Coronary artery (tissue), 2 donors: Measurements from ENCODE around the gene RSF1.

Source experiments
- DNase-seq: peaks from one replicate; pipeline ENCODE4 v3.0.0-alpha.2; 2017; ENCODE audit warnings: low spot score
- H3K27ac ChIP-seq, 2 donors: fragments of 200-600 bp; sonication (generic); one replicate each; pipeline ENCODE4 v1.5.1; 2016 to 2019
- H3K4me3 ChIP-seq: fragments of 200-600 bp; sonication (generic); 2 replicates; pipeline ENCODE4 v1.5.1; 2016; ENCODE audit warnings: mild to moderate bottlenecking, moderate library complexity
- TF ChIP-seq, protein P1 (sequence below): fragments of 200-600 bp; sonication (generic); IDR thresholded peaks from one replicate; pipeline ENCODE4 v1.5.1; 2019; ENCODE audit warnings: antibody characterized with exemption

RSF1 gene

DNA sequence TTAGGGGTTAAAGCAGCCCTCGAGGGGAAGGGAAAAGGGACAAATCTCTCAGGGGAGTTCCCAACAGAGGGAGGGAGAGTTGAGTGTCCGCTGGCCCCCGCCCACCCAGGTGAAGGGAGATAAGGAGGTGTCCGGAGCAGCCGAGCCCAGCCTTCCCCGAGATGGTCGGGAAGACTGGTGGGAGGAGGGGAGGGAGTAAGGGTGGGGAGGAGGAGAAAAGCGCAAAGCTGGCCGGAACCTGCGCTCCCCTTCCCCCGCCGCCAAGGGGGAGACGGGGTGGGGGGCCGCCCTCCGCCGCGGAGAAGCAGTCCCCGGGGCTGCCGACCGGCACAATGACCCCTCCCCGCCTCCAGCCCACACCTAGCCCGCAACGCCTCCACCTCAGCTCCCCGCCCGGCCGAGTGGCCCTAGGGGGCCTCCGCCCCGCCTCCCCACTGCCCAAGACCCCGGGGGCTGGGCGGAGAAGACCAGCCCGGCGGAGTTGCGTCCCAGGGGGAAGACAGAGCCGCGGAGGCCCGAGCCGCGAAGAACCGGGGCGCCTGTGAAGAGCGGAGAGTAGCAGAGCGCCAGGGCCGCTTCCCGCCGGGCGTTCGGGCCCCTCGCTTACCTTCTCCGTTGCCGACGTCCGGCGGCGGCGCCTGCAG, 479 bp downstream of the RSF1 start:
- Histone ChIP-seq H3K27ac (peak overlapping the region; percentile 97 to 99), H3K4me3 (peak overlapping the region; percentile 97)
- TF ChIP-seq, protein P1, sequence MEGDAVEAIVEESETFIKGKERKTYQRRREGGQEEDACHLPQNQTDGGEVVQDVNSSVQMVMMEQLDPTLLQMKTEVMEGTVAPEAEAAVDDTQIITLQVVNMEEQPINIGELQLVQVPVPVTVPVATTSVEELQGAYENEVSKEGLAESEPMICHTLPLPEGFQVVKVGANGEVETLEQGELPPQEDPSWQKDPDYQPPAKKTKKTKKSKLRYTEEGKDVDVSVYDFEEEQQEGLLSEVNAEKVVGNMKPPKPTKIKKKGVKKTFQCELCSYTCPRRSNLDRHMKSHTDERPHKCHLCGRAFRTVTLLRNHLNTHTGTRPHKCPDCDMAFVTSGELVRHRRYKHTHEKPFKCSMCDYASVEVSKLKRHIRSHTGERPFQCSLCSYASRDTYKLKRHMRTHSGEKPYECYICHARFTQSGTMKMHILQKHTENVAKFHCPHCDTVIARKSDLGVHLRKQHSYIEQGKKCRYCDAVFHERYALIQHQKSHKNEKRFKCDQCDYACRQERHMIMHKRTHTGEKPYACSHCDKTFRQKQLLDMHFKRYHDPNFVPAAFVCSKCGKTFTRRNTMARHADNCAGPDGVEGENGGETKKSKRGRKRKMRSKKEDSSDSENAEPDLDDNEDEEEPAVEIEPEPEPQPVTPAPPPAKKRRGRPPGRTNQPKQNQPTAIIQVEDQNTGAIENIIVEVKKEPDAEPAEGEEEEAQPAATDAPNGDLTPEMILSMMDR, result no peak
- DNase-seq, result peak; percentile 76

DNA sequence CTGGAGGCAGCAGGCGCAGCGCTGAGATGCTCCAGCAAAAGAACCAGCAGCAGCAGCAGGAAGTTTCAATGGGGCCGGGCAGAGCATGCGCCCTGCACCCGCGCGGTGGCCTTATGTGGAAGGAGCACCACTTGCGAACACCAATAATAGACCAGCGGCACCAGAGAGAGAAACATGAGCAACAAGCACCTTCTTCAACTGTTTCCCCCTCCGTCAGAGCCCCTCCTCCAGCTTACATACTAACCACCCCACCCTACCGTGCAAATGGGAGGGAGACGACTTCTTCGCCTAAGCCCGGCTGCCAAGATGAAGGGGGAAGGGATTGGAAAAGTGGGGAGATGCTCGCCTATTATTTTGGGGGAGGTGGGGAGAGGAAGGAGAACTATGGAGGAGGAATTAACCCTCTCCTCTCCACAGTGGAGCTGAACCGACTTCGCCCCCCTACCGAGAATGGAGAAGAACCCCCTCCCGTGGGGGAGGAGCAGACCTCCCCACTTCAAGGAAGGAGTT, 1.1 kb downstream of the RSF1 start:
- TF ChIP-seq, protein P1, result no peak
- Histone ChIP-seq H3K27ac (peak overlapping the region; percentile 97 to 99), H3K4me3 (peak overlapping the region; percentile 97)
- peak; percentile 89 for DNase-seq

DNA sequence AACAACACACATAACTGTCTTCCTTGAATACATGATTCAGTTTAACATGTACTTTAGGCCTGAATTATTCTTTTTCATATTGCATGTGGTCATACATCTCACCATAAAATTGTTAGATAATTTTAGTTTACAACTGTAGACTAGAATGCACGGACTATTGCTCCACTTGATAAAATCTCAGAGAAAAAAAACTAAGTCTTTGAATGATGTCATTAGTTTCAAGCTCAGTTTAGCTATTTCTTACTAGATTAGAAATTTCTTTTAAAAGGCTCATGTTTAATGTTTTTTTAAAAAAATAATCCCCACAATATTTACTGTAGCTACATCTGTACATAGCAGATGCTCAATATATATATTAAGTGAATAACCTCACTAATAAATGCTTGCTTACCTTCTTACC, 5.1 kb downstream of the RSF1 start:
- no peak overlapping the region for H3K27ac ChIP-seq
- H3K4me3 ChIP-seq, result no peak overlapping the region
- TF ChIP-seq, protein P1, result no peak
- no peak for DNase-seq

DNA sequence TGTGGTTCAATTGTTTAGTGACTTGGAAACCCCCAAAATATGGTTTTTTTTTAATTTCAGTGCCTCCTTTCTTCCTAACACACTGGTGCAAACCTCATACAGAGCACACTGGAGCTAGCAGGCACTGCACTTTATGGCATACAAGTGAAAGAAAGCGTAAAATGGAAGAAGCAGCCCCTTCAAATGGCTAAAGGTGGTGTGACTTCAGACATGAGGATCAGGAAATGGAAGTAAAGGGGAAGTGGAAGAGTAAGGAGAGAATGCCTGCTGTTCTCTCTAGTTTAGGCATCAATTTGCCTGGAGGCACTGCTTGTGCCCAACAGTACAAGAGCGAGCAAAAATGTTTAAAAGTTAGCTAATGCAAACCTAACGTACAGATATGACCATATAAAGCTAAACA, 5.7 kb downstream of the RSF1 start:
- DNase-seq, result no peak
- no peak overlapping the region for H3K4me3 ChIP-seq
- H3K27ac ChIP-seq, result no peak overlapping the region
- TF ChIP-seq, protein P1, result no peak

DNA sequence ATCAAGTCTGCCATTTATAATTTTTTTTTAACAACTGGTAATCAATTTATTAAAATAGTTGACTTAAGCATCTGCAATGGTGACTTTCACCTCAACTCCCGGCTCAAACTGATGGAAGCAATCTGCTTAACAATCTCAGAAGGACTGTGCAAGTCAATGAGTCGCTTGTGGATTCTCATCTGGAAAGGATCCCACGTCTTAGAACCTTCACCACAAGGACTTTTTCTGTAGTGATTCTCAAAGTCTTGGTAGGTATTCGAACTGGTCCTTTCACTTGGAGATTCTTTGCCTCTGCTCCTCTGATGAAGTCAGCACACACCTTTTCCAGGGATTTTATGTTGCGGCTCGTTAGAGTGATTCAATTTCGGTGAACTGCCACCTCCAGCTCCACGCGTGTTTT, 7.3 kb downstream of the RSF1 start:
- no peak overlapping the region for H3K4me3 ChIP-seq
- no peak for DNase-seq
- no peak overlapping the region for H3K27ac ChIP-seq
- TF ChIP-seq, protein P1, result no peak

DNA sequence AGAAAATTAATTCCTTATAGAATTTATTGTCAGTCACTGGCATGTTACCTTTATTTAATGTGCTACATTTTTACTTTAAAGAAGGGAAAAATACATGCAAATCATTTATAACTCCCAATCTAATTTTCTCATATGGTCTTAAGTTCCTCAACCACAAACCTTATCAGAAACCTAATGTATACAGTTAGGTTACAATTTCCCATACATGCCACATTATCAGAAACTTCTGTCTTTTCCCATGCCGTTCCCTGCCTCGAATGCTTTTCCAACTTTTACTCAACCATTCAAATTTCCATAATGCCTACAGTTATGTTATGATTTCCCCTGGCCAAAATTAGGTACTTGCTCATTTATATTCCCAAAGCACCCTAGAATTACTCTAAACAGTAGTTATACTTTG, 13.5 kb downstream of the RSF1 start:
- no peak overlapping the region for H3K27ac ChIP-seq
- DNase-seq, result no peak
- no peak overlapping the region for H3K4me3 ChIP-seq
- TF ChIP-seq, protein P1, result no peak

DNA sequence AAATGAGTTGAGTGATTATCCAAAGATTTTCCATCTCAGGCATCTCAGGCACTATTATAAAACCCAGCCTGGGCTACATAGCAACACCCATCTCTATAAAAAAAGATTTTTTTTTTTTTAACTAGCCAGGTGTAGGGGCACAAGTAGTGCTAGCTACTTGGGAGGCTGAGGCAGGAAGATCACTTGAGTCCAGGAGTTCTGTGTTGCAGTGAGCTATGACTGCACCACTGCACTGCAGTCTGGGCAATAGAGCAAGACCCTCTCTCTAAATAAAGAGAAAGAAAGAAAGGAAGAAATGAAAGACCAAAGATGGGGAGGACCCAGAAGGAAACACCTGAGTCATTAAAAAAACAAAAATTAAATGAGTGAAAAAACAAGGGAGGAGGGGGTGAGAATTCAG, 14.1 kb downstream of the RSF1 start:
- no peak overlapping the region for H3K4me3 ChIP-seq
- no peak overlapping the region for H3K27ac ChIP-seq
- TF ChIP-seq, protein P1, result no peak
- no peak for DNase-seq
